SKM-1 treated with dmso at 0.1 percent for 144 hours (cell line): Measurements from ENCODE around the gene NUDCD3.

ENCODE experiments used
- DNase-seq: peaks from one replicate; lab custom pipeline; 2025; ENCODE audit not compliant: unreplicated experiment; lab: John Stamatoyannopoulos, UW

NUDCD3 gene

DNA sequence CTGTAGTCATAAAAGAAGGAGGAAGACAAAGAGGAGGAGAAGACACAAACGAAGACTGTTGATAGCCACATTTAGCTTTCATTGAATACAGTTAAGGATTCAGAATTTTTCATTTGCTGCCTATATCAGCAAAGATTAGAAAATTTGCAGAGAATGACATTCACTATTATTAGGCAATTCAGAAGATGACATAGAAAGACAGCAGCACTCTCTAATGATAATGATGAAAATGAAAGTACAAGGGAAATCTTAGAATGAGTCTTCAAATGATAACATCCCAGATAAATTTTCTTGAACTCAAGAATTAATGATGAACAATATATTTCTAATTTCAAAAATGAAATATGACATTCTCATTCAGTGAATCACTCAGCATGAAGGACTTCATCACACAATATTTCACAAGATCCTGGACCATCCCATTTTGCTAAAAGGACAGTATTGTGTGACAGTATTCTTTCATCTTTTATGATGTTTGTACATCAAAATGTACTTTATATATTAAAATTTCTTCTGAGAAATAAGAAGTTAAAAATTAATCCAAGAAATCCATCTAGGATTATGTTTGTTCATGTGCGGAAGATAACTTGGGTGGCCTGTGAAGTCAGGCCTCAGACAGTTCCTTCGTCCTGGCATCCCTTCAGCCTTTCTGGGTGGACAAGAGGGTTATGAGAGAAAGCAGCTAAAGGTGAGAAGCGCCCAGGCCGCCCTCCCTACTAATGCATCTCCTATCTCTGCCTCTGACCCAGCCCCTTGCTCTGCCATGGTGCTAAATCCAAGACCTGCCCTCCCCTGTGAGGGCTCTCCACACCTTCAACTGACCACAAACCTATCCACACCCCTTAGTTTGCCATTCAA lies 117.7 kb downstream of the NUDCD3 start:
- no peak for DNase-seq

- DNase-seq, result no peak
Observed at GRCh38 chr7:44368885-44369284, 121.6 kb downstream of the NUDCD3 start.

DNA sequence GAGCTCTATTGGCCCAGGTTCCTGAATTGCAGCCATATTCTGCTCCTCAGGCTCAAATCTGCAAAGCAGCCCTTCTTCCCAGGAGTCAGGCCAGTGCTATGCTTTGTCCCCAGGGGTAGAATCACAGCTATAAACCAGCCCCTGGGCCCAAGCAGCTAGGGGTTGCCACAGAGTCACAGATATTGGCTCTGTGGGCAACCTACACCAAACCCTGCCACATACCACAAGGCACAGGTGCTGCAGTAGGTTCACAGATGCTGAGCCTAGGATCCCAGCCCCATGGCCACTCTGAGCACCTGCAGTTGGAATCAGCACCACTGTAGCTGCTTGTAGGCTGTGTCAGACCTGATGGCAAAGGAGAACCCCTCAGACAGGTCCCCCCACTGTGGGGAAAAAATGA lies 122.0 kb downstream of the NUDCD3 start:
- DNase-seq, result no peak

GRCh38 chr7:44367475-44368043 lies 122.9 kb downstream of the NUDCD3 start:
- no peak for DNase-seq

GRCh38 chr7:44366986-44367385 lies 123.5 kb downstream of the NUDCD3 start:
- no peak for DNase-seq

DNA sequence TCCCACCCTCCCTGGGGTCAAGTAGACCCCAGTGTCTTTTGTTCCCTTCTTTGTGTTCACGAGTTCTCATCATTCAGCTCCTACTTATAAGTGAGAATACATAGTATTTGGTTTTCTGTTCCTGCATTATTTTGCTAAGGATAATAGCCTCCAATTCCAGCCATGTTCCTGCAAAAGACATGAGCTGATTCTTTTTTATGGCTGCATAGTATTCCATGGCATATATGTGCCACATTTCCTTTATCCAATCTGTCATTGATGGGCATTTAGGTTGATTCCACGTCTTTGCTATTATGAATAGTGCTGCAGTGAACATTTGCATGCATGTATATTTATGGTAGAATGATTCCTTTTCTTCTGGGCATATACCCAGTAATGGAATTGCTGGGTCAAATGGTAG lies 136.8 kb downstream of the NUDCD3 start:
- no peak for DNase-seq

- no peak for DNase-seq
Observed at GRCh38 chr7:44348851-44349781, 141.3 kb downstream of the NUDCD3 start.

DNA sequence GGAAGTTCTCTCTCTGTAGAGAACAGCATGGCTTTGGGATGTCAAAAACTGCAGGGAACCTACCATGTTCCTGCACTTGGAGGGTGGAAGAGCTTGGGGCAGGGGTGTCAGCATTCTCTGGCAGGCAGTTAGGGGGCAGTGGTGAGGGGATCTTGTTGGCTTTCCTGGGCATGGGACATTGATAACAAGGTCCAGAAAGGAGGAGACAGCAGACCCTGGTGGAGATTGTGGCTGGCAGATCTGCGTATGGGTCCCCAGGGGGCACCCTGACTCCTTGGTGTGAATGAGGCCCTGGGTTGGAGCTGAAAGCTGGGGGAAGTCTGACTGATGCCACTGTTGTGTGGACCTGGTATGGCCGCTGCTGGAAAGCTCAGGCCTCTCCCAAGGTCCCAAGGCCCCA lies 142.2 kb downstream of the NUDCD3 start:
- DNase-seq, result no peak

GRCh38 chr7:44347546-44348114 lies 142.8 kb downstream of the NUDCD3 start:
- no peak for DNase-seq

- DNase-seq, result no peak
Observed at GRCh38 chr7:44346063-44346462, 144.4 kb downstream of the NUDCD3 start.

- no peak for DNase-seq
Observed at GRCh38 chr7:44341401-44341800, 149.1 kb downstream of the NUDCD3 start.

DNA sequence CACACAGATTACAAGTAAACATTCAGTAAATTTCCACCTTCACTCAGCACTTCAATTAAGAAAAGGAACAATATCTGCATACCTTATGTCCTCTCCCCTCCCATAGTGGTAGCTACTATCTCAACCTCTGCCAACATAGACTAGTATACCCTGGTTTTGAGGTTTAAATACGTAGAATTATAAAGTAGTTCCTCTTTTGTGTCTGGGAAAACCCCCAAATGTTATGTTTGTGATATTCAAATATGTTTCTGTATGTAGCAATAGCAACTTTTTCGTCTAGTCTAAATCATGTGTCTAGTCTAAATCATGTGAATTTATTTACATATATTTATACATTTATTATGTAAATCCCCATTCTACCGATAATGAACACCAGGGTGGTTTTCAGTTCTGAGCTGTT lies 151.9 kb downstream of the NUDCD3 start:
- no peak for DNase-seq

- no peak for DNase-seq
Observed at GRCh38 chr7:44336491-44336890, 154.0 kb downstream of the NUDCD3 start.

GRCh38 chr7:44335184-44335583 lies 155.3 kb downstream of the NUDCD3 start:
- DNase-seq, result no peak

DNA sequence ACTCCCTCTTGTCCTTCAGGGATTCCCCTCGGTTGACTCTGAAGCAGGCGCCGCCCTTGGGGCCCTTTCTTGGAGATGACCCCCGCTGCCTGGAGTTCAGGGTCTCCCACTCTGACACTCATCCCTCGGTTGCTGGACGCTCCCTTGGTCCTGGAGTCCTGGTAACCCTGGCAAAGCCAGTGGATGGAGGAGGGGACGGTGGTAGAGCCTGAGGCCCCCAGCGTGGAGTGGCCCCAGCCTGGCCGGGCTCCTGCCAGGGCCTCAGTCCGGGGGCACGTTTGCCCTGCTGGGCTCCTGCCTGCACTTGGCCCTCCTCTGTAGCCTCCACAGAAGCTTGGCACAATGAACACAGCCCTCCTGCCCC lies 155.7 kb downstream of the NUDCD3 start:
- DNase-seq, result no peak

DNA sequence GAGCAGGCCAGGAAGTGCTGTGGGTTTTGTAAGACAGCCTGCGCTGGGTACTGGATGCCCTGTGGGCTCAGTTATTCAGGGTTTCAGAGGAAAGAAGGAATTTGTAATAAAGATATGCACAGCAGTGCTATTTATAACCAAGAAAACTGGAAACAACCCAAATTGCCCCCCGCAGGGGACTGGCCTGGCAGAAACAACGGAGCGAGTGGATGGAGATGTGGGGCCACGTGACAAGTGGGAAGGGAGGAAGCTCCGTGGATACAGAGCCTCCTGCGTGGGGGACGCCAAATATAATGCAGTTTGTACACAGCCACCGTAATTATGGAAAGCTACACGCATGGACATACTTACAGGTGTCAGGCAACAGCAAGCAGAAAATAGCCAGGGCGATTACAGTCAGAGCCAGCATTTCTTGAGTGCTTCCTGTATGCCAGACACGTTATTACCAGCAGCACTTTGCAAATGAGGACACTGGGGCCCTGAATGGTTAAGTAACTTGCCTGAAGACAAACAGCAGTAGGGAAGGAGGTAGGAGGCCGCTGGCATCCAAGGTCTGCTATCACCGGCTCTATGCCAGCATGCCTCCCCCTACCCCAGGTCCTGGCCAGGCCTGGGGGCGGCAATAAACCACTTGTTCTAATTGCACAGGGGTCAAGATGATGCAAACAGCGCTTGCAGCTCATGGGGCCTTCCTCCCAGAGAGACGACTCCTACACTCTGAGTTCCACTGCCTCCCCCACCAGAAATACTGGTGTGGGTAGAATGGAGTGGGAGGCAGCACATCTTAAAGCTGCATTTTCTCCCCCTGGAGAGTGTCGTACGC lies 156.3 kb downstream of the NUDCD3 start:
- no peak for DNase-seq

- DNase-seq, result no peak
Observed at GRCh38 chr7:44331682-44332081, 158.8 kb downstream of the NUDCD3 start.

DNA sequence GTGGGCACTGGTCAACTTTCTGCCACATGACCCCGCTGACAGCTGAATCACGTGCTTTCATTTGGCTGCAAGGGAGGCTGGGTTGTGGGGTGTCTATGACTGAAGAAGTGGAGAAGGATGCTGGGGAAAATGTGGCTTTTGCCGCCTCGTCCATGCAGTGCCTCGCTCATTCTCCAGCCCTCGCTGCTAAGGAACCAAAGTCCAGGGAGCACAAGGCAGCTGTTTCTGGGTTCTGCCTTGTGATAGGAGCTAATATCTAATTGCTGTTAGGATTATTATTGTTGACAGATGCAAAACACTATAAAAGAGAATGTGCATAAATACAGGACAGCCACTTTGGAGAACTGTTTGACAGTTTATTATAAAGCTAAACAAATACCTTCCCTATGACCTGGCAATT lies 160.1 kb downstream of the NUDCD3 start:
- DNase-seq, result no peak

- no peak for DNase-seq
Observed at GRCh38 chr7:44329888-44330287, 160.6 kb downstream of the NUDCD3 start.
